K562 (cell line): ENCODE data around the gene SLC7A5. TPM values are rescaled to one million over a fixed set of nuclear protein-coding genes. Genes with fewer than 3 reads are reported as not detected.
"Not testable (repeated sequence)": the region's sequence is repeated elsewhere in the genome, so short reads cannot be mapped to it uniquely, and the experiment has no call there.

Experiments used
- ATAC-seq: fragments of 200-7000 bp; cut with Tn5 transposase; 3 replicates; pipeline ENCODE4 v1.9.1; 2020; ENCODE audit warnings: moderate library complexity
- BruUV-seq: library from RNA; stranded (reverse); fragments of 400-500 nt; replicated peaks from 2 replicates; lab custom pipeline; 2021; lab: Mats Ljungman, UMichigan
- CTCF ChIA-PET: fragments of 300-600 bp; formaldehyde crosslinking; extraction: SDS; loops from one replicate; lab custom pipeline; 2021; ENCODE audit warnings: low intra/inter-chr PET ratio; lab: Yijun Ruan, JAX
- POLR2A ChIA-PET: fragments of 300-600, 350-650 bp; sonication (Branson Sonifier 250); formaldehyde crosslinking; extraction: SDS; loops from one replicate; lab custom pipeline; 2021; ENCODE audit warnings: antibody characterized with exemption, inconsistent platforms; lab: Yijun Ruan, JAX
- DNase-seq, 4 experiments: peaks; one replicate each; pipeline versions ENCODE4 v3.0.0 to v3.0.0-alpha.2; 2011 to 2018; ENCODE audit warnings: low spot score in 3 of 4, mixed read lengths in 3 of 4; ENCODE audit errors: extremely low read depth in 1 of 4
- FAIRE-seq: peaks from 2 replicates; lab custom pipeline; 2011; peaks lifted over from hg19 to GRCh38; lab: Jason Lieb, UNC
- H2AFZ ChIP-seq: 2 replicates; pipeline ENCODE4 v1.6.0; 2011; ENCODE audit warnings: low read depth, low read length, control low read depth, inconsistent platforms
- H3K27ac ChIP-seq: fragments of 200-600 bp; 3 replicates; pipeline ENCODE4 v1.8.0; 2011; ENCODE audit warnings: low read depth, mild to moderate bottlenecking, control low read depth, inconsistent platforms, low read length, moderate library complexity, mixed read lengths; ENCODE audit errors: extremely low read depth
- H3K27me3 ChIP-seq, 2 experiments: fragments of 300-600 bp in 1 of 2; 2 replicates in 1 of 2; 3 replicates in 1 of 2; pipeline versions ENCODE4 v1.6.0 to v1.8.0; 2011; ENCODE audit warnings: inconsistent platforms in 2 of 2, low read length in 2 of 2, mild to moderate bottlenecking in 1 of 2, mixed read lengths in 1 of 2, moderate library complexity in 1 of 2; ENCODE audit not compliant: control insufficient read depth in 2 of 2, insufficient read depth in 2 of 2
- H3K36me3 ChIP-seq: fragments of 300-600 bp; 3 replicates; pipeline ENCODE4 v1.8.0; 2011; ENCODE audit warnings: mild to moderate bottlenecking, low read length, inconsistent platforms; ENCODE audit not compliant: control insufficient read depth, insufficient read depth
- H3K4me1 ChIP-seq, 2 experiments: fragments of 200-600 bp in 1 of 2; replicated peaks in 1 of 2; 2 replicates in 1 of 2; 3 replicates in 1 of 2; pipeline versions ENCODE4 v1.5.1 to v1.8.0; 2011; ENCODE audit warnings: inconsistent platforms in 2 of 2, low read length in 2 of 2, mild to moderate bottlenecking in 1 of 2, mixed read lengths in 1 of 2, moderate library complexity in 1 of 2; ENCODE audit not compliant: control insufficient read depth in 2 of 2, insufficient read depth in 2 of 2
- H3K4me2 ChIP-seq: 2 replicates; pipeline ENCODE4 v1.6.1; 2011; ENCODE audit warnings: low read length, control low read depth, inconsistent platforms, mixed read lengths; ENCODE audit not compliant: insufficient read depth
- H3K4me3 ChIP-seq: fragments of 200-600 bp; sonication (generic), shearing (Covaris generic); 2 replicates; pipeline ENCODE4 v1.5.1; 2016; ENCODE audit warnings: control low read depth, inconsistent platforms
- H3K79me2 ChIP-seq: fragments of 200-600 bp; 3 replicates; pipeline ENCODE4 v1.8.0; 2011; ENCODE audit warnings: low read length, inconsistent platforms; ENCODE audit not compliant: control insufficient read depth, insufficient read depth
- H3K9ac ChIP-seq, 2 experiments: 2 replicates each; pipeline versions ENCODE4 v1.6.0 to v1.6.1; 2011; ENCODE audit warnings: low read depth in 2 of 2, low read length in 2 of 2, control low read depth in 1 of 2, inconsistent platforms in 1 of 2, mild to moderate bottlenecking in 1 of 2, mixed read lengths in 1 of 2; ENCODE audit not compliant: insufficient read depth in 1 of 2
- H3K9me1 ChIP-seq: one replicate; pipeline ENCODE4 v1.6.0; 2011; ENCODE audit warnings: inconsistent platforms, mild to moderate bottlenecking, low read length, moderate library complexity; ENCODE audit not compliant: control insufficient read depth, insufficient read depth
- H3K9me3 ChIP-seq: replicated peaks from 2 replicates; pipeline ENCODE4 v1.5.1; 2011; ENCODE audit warnings: low read depth, low read length, inconsistent platforms; ENCODE audit not compliant: control insufficient read depth, insufficient read depth
- H4K20me1 ChIP-seq: replicated peaks from 2 replicates; pipeline ENCODE4 v1.6.1; 2011; ENCODE audit warnings: low read length, inconsistent platforms, mixed read lengths; ENCODE audit not compliant: control insufficient read depth, insufficient read depth
- CTCF ChIP-seq, 3 experiments: IDR thresholded peaks in 2 of 3; conservative IDR thresholded peaks in 1 of 3; 2 replicates each; pipeline ENCODE4 v1.5.1; 2011 to 2012; ENCODE audit warnings: low read length in 3 of 3, mild to moderate bottlenecking in 3 of 3, control low read depth in 2 of 3, improper control_type of control experiment in 1 of 3, inconsistent platforms in 1 of 3, low read depth in 1 of 3, mixed read lengths in 1 of 3, moderate library complexity in 1 of 3; ENCODE audit not compliant: insufficient read depth in 2 of 3
- CTCFL ChIP-seq: IDR thresholded peaks from 2 replicates; pipeline ENCODE4 v1.6.1; 2011; ENCODE audit warnings: borderline replicate concordance, low read depth, mild to moderate bottlenecking, moderate library complexity, low read length; ENCODE audit not compliant: insufficient read depth, poor library complexity, severe bottlenecking
- MAX ChIP-seq: sonication (generic); formaldehyde crosslinking; IDR thresholded peaks from 2 replicates; pipeline ENCODE4 v1.9.0; 2022; ENCODE audit warnings: mild to moderate bottlenecking, missing genetic modification reagents
- MYC ChIP-seq, 2 experiments: fragments of 250-450 bp in 1 of 2; sonication (Bioruptor Pico) in 1 of 2; IDR thresholded peaks; 2 replicates each; pipeline versions ENCODE4 v1.5.1 to v1.6.1; 2012 to 2021; ENCODE audit warnings: low read depth in 2 of 2, borderline replicate concordance in 1 of 2, improper control_type of control experiment in 1 of 2, low read length in 1 of 2, mild to moderate bottlenecking in 1 of 2, moderate library complexity in 1 of 2
- RAD21 ChIP-seq, 2 experiments: fragments of 250-450 bp in 1 of 2; fragments of 450-650 bp in 1 of 2; sonication (Bioruptor Pico) in 1 of 2; formaldehyde crosslinking in 1 of 2; IDR thresholded peaks in 1 of 2; conservative IDR thresholded peaks in 1 of 2; 2 replicates each; pipeline versions ENCODE4 v1.4.0 to v1.8.0; 2020 to 2022; ENCODE audit warnings: mild to moderate bottlenecking in 2 of 2, moderate library complexity in 1 of 2
- ZBTB33 ChIP-seq: sonication (generic); formaldehyde crosslinking; IDR thresholded peaks from 2 replicates; pipeline ENCODE4 v1.8.1; 2023; ENCODE audit warnings: mild to moderate bottlenecking, missing genetic modification reagents
- ZBTB9 ChIP-seq: fragments of 450-650 bp; formaldehyde crosslinking; IDR thresholded peaks from 2 replicates; pipeline ENCODE4 v1.4.0; 2020; ENCODE audit warnings: mild to moderate bottlenecking, moderate library complexity
- WGBS: fragments of 100-300 bp; shearing (Covaris generic); methylation state at CpG from one replicate; pipeline ENCODE4 v1.1.6; 2016; ENCODE audit warnings: low coverage, mixed read lengths; ENCODE audit not compliant: insufficient coverage; ENCODE audit errors: missing lambda C conversion rate; 5-methylcytosine and 5-hydroxymethylcytosine counted together
- in situ Hi-C: fragments of 300-500 bp; cut with MboI; formaldehyde crosslinking; loops from 4 replicates; pipeline ENCODE4 v1.15.0; 2018; ENCODE audit warnings: inconsistent platforms, mixed read lengths
- intact Hi-C: fragments of 100-400 bp; cut with micrococcal nuclease; formaldehyde crosslinking; loops from 2 replicates; pipeline ENCODE4 v1.14.2; 2022
- polyA plus RNA-seq, 8 experiments: library from polyadenylated mRNA; depleted of rRNA in 4 of 8; stranded (reverse) in 5 of 8; unstranded in 3 of 8; fragments of >200 nt; fragmentation: Nextera tagmentation in 2 of 8; fragmentation: Illumina TruSeq in 1 of 8; extraction: Ambion mirVana in 2 of 8; extraction: Trizol in 1 of 8; gene quantifications; 2 replicates each; pipeline versions ENCODE4 v1.2.1 to v1.2.3, GENCODE V29; 2011 to 2014; ENCODE audit warnings: inconsistent platforms in 1 of 8, missing spikeins in 1 of 8
- total RNA-seq, 7 experiments: library from RNA; depleted of rRNA in 6 of 7; stranded (reverse); fragments of >200 nt in 6 of 7; fragmentation: Illumina TruSeq in 2 of 7; extraction: Trizol in 2 of 7; gene quantifications; 2 replicates each; pipeline versions ENCODE4 v1.2.1 to v1.2.3, GENCODE V29; 2011 to 2021; ENCODE audit warnings: low replicate concordance in 1 of 7

Gene SLC7A5
- total and polyA plus RNA-seq, 9 of the 15 experiments (the other 6 are each of a cell fraction or from before 2014, with no cell fraction given), result 1.9 to 220 (median 18.6) TPM

GRCh38 chr16:87889762-87890161 lies 20.5 kb upstream of the SLC7A5 start:
- ATAC-seq (peak; percentile 79), DNase-seq (peak in 2 of 4 experiments; percentile 7 to 34)
- H3K9me1 ChIP-seq; H2AFZ ChIP-seq; H3K9ac ChIP-seq; H3K36me3 ChIP-seq; intact Hi-C loops; FAIRE-seq; H3K4me1 ChIP-seq; H4K20me1 ChIP-seq; H3K79me2 ChIP-seq; POLR2A ChIA-PET; H3K4me3 ChIP-seq; H3K9me3 ChIP-seq; H3K27ac ChIP-seq; BruUV-seq; H3K4me2 ChIP-seq; H3K27me3 ChIP-seq; in situ Hi-C loops; CTCF ChIA-PET; TF ChIP-seq MYC (CRISPR knock-in tag; IDR thresholded peaks at IDR 0.05; ENCODE audit: borderline replicate concordance, low read depth): not testable (repeated sequence)
- WGBS, result 78% methylated on average over 10 of the region's 10 CpGs
- TF ChIP-seq MAX (CRISPR knock-in tag) (peak; percentile 55), ZBTB33 (CRISPR knock-in tag) (peak; percentile 84), ZBTB9 (CRISPR knock-in tag) (peak; percentile 94), RAD21 (CRISPR knock-in tag; conservative IDR thresholded peaks at IDR 0.05 in 1 of 2, IDR thresholded peaks at IDR 0.05 in 1 of 2) (peak in 1 of 2 experiments; percentile 34; a peak in 1 of 4 replicates), CTCF (IDR thresholded peaks at IDR 0.05 in 2 of 3, conservative IDR thresholded peaks at IDR 0.05 in 1 of 3; ENCODE audit: insufficient read depth in 2 of 3, low read depth in 1 of 3, low read length in 3 of 3) (peak; percentile 25 to 46 (median 34); a peak in 5 of 6 replicates), MYC (IDR thresholded peaks at IDR 0.05; ENCODE audit: low read depth, low read length) (0 out of 2 replicates have a peak, but pooled peaks have one; percentile 37), CTCFL (peak; percentile 54)
